HG03565 (cell line): ENCODE data around the gene DNAJB9.

Source experiments
- ATAC-seq: cut with Tn5 transposase; IDR thresholded peaks from one replicate; pipeline ENCODE4 v1.9.1; 2021; ENCODE audit warnings: mild to moderate bottlenecking, moderate library complexity; ENCODE audit not compliant: unreplicated experiment

DNAJB9 gene

GRCh38 chr7:108604307-108605077, 34.8 kb downstream of the DNAJB9 start:
- no peak for ATAC-seq

GRCh38 chr7:108605559-108606201, 36.0 kb downstream of the DNAJB9 start:
- ATAC-seq: peak; percentile 84

GRCh38 chr7:108609643-108610042, 40.0 kb downstream of the DNAJB9 start:
- ATAC-seq: no peak

- ATAC-seq: no peak
Observed at GRCh38 chr7:108611268-108611667, 41.6 kb downstream of the DNAJB9 start.

- ATAC-seq: peak; percentile 83
Observed at GRCh38 chr7:108613147-108613948, 43.7 kb downstream of the DNAJB9 start.

GRCh38 chr7:108613949-108614381, 44.3 kb downstream of the DNAJB9 start:
- ATAC-seq: no peak

- no peak for ATAC-seq
Observed at GRCh38 chr7:108614896-108615295, 45.2 kb downstream of the DNAJB9 start.

GRCh38 chr7:108618056-108618455, 48.4 kb downstream of the DNAJB9 start:
- no peak for ATAC-seq

GRCh38 chr7:108623220-108623619, 53.5 kb downstream of the DNAJB9 start:
- ATAC-seq: peak; percentile 94
